ENCODE data around the gene LRRC55.

Gene LRRC55

DNA sequence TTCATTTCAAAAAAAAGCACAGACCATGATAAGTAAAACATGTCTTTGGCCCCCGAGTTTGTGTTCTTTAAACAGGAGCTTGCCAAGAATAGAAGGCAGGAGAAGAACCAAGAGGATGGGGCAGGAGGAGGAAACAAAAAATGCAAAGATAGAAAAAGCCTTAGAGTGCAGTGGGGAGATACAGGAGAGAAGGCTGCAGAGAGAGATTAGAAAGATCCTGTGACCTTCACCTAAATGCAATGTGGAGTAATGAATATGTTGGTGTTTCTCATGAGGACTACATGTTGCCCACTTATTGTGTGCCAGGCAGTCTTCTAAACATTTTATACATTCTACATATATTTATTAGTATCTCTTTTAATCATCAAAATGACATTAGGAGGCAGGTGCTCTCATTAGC is 57.6 kb downstream of the LRRC55 start:
- DNase-seq = no peak

DNA sequence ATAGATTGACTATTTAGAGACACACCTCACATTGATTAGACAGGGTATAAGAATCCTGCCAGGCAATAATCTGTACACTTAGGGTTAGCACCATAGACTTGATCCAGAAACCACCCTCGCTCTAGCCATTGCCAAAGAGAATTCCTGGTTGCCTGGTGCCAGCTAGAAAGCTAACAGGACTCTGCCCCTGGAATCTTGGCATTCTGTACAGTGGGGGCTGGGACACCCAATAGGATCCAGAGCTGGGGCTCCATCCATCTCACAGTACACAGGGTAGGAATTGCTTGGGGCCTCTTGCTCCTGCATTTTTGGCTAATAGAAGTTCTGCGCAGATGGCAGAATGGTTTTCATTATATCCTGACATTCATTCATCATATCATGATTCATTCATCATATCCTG is 58.3 kb downstream of the LRRC55 start:
- no peak for DNase-seq

DNA sequence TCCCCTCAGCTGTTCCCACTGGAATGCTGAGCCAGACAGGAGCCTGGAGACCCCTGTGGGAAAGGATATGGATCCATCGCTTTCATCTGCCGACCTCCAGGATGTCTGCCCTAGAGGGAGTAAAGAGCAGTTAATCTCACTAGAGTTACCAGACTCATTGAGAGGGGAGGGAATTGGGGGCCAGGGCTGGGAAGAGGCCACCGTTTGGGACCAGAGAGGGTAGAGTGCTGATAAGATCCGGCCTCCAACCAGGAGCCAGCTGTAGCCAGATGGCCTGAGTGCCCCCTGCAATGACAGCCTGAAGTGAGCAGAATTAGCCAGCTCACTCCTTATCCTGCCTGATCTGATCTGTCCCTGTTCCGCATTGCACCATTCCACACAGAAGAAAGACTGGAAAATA is 59.0 kb downstream of the LRRC55 start:
- DNase-seq = no peak

Measured in NCI-H526 treated with DMSO at 0.1 percent for 48 hours (cell line).